NCI-H1048 (cell line): ENCODE data around the gene ABHD2.

Experiments
- DNase-seq: peaks from one replicate; lab custom pipeline; 2025; lab: John Stamatoyannopoulos, UW

ABHD2 gene

GRCh38 chr15:89098281-89098680 lies 10.0 kb downstream of the ABHD2 start:
- no peak for DNase-seq

GRCh38 chr15:89099968-89100367 lies 11.7 kb downstream of the ABHD2 start:
- DNase-seq: no peak

- DNase-seq: no peak
Measured at GRCh38 chr15:89101302-89102193, 13.3 kb downstream of the ABHD2 start.

GRCh38 chr15:89103481-89104171 lies 15.4 kb downstream of the ABHD2 start:
- no peak for DNase-seq

- DNase-seq: no peak
Measured at GRCh38 chr15:89104172-89104564, 15.9 kb downstream of the ABHD2 start.

- DNase-seq: no peak
Measured at GRCh38 chr15:89105147-89105546, 16.9 kb downstream of the ABHD2 start.

GRCh38 chr15:89106200-89106599 lies 17.9 kb downstream of the ABHD2 start:
- no peak for DNase-seq

- no peak for DNase-seq
Measured at GRCh38 chr15:89107984-89108383, 19.7 kb downstream of the ABHD2 start.

- DNase-seq: no peak
Measured at GRCh38 chr15:89108835-89109234, 20.6 kb downstream of the ABHD2 start.

- no peak for DNase-seq
Measured at GRCh38 chr15:89109238-89109637, 21.0 kb downstream of the ABHD2 start.

- DNase-seq: no peak
Measured at GRCh38 chr15:89110060-89110459, 21.8 kb downstream of the ABHD2 start.

GRCh38 chr15:89111352-89111751 lies 23.1 kb downstream of the ABHD2 start:
- DNase-seq: no peak

GRCh38 chr15:89111961-89112340 lies 23.7 kb downstream of the ABHD2 start:
- DNase-seq: no peak

- no peak for DNase-seq
Measured at GRCh38 chr15:89112341-89112971, 24.2 kb downstream of the ABHD2 start.

- no peak for DNase-seq
Measured at GRCh38 chr15:89113296-89114024, 25.2 kb downstream of the ABHD2 start.

- DNase-seq: no peak
Measured at GRCh38 chr15:89114990-89115389, 26.7 kb downstream of the ABHD2 start.

GRCh38 chr15:89115547-89115946 lies 27.3 kb downstream of the ABHD2 start:
- no peak for DNase-seq

- DNase-seq: no peak
Measured at GRCh38 chr15:89116404-89116803, 28.1 kb downstream of the ABHD2 start.

GRCh38 chr15:89117790-89118189 lies 29.5 kb downstream of the ABHD2 start:
- no peak for DNase-seq

GRCh38 chr15:89118481-89118989 lies 30.3 kb downstream of the ABHD2 start:
- DNase-seq: no peak

GRCh38 chr15:89119489-89120478 lies 31.5 kb downstream of the ABHD2 start:
- no peak for DNase-seq
